Measurements from ENCODE around the gene ZNF653.

Gene ZNF653

GRCh38 chr19:11505504-11506100 lies at the start of gene ZNF653:
Gene ZNF653 (minus strand): TSS chr19:11505839. CDS start chr19:11505786, 53 bp downstream.
- DNase-seq = peak; percentile 78 to 92

DNA sequence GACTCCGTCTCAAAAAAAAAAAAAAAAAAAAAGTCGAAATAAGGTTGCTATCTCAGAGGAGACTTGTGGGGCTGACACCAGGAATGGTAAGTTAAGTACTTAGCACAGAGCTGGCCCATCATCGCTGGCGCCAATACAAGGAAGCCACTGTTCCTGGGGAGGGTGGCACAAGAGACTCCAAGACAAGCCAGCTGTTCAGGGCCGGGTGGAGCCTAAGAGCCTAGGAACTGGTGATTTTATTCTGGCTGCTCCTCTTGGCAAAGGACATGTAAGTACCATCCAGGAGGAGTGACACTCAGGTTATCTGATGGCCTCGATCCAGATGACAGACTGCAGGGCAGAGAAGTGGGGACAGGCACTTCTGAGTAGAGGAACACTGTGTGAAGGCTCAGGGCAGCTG lies 49.6 kb upstream of the ZNF653 start:
- DNase-seq = no peak

- no peak for DNase-seq
Measured at GRCh38 chr19:11554160-11554559, 48.5 kb upstream of the ZNF653 start.

DNA sequence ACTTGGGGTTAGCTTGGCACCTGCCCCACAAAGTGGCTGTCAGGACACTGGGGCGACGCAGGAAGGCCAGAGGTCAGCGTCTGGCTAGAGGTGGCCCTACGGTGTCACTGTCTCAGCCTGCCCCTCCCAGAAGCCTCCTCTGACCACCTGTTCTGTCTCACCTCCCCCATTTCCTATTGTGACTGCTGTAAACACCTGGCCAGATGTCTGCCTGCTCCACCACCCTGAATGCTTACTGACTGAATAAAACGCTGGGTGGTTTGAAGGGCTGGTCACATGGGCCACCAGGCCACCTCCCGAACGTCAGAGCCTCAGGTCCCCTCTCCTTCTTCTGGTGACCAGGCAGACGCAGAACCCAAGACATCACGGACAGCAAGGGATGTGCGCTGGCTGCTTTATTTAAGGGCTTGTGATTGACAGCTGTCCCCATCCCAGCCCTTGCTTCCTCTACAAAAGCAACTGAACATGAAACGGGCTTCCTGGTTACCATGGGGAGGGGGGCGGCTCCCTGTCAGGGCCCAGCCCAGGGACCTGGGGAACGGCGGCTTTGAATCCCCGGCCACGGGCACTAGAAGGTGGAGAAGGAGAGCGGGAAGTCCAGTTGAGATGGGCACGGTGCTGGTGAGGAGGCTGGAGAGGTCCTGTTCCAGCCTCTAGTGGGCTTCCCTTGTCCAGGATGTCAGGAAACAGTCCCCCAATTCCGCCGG lies 47.2 kb upstream of the ZNF653 start:
- DNase-seq = no peak

DNA sequence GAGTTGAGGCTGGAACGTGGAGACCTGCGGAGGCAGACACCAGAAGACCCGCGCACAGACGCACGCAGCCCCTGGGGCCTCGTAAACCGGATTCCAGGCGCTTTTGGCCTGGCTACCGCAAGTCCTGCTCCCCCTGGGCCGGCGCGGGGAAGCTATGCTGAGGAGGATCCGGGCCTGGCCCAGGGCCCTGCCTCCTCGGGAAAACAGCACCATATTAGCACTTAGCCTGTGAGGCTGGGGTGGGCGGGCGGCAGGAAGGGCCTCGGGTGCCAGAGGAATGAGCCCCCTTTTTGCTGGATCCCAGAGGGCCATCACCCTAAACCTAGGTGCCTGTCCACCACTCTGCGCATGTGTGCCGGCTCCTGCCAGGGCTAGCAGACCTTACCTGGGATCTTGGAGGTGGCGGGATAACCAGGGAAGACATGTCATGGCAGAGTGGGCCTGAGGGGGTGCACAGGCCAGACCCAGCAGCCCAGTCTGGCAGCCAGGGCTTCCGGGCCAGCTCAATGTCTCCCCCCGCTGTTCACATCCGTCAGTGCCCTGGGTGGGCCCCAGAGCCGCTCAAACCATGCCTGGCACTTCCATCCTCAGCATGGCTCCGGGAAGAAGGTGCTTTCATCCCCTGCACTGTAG lies 46.1 kb upstream of the ZNF653 start:
- DNase-seq = peak in 1 of 2 experiments; percentile 13

DNA sequence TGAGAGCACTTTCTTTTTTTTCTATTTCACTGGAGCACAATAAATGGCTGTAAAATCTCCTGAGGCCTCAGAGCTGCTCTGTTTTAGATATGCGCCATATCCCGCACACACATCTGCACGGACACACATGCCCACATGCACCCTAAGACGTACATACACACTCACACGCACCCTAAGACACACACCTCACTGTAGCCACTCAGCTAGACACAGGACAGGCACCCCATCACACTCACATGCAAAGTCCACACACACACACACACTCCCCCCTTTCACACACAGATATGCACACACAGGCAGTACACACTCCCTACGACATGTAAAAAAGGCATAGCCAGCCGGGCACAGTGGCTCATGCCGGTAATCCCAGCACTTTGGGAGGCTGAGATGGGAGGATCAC lies 44.6 kb upstream of the ZNF653 start:
- DNase-seq = no peak

- no peak for DNase-seq
Measured at GRCh38 chr19:11549386-11549953, 43.8 kb upstream of the ZNF653 start.

DNA sequence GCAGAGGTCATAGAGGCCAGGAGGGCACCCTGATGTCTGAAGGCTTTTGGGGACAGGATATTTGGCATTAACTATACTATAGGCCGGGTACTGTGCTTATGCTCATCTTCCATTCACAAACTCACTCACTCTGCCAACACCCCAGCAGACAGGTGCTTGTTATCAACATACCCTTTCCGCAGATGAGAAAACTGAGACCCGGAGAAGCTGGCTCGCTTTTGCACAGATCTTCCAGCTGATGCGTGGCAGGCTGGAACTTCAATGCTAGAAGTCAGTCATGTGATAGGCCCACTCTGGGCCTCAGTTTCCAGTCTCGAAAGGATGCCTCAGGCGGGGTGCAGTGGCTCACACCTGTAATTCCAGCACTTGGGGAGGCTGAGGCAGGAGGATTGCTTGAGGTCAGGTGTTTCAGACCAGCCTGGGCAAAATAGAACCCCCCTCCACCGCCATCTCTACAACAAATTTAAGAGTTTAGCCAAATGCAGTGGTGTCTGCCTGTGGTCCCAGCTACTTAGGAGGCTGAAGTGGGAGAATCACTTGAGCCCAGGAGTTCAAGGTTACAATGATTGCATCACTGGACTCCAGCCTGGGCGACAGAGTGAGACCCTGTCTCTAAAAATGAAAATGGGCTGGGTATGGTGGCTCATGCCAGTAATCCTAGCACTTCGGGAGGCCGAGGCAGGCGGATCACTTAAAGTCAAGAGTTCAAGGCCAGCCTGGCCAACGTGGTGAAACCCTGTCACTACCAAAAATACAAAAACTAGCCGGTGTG lies 42.5 kb upstream of the ZNF653 start:
- no peak for DNase-seq

DNA sequence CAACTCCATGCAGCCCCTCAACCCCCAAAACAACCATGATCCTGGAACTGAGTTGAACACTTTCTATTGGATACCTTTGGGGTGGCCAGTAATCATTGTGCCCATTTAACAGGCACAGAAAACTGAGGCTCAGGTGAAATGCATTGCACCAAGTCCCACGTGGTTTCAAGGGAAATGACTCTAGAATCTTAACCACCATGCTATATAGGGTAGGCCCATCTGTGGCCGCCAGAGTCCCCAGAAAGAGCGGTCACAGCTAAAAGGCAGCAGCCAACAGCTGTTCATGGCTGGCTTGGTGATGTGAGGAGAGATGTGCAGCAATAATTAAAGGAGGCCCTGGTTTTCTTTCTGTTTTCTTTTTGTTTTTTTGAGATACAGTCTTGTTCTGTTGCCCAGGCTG lies 35.6 kb upstream of the ZNF653 start:
- DNase-seq = no peak

- DNase-seq = no peak
Measured at GRCh38 chr19:11540645-11541044, 35.0 kb upstream of the ZNF653 start.

GRCh38 chr19:11539495-11540365 lies 34.1 kb upstream of the ZNF653 start:
- peak in 1 of 2 experiments; percentile 30 for DNase-seq

DNA sequence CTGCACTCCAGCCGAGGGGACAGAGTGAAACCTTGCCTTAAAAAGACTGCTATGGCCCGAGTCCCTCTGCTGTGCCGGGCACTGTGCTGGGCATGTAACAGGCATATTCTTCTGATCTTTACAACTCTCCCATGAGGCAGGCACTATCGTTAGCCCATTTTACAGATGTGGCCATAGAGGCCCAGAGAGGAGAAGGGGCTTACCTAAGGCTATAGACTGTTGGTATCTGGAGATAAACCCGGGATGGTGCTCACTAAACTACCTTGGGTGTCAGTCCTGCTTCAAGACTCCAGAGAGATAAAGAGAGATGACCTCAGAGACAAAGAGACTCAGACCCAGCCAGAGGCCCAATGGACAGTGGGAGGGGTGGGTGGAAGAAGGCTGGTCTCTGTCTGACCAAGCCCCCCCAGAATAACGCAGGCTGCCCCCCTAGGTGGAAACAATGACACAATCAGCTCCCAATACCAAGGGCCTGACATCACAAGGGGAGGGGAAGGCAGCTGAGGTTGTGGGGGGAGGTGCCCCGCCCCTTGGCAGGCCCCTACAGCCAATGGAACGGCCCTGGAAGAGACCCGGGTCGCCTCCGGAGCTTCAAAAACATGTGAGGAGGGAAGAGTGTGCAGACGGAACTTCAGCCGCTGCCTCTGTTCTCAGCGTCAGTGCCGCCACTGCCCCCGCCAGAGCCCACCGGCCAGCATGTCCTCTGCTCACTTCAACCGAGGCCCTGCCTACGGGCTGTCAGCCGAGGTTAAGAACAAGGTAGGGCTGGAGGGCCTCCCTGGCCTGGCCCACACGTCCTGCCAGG lies 32.8 kb upstream of the ZNF653 start, which contains the start of gene CNN1:
CNN1 (plus strand) TSS at position 620 of the 805 bp plus-strand sequence; CDS start at position 697, 77 bp downstream.
- DNase-seq = peak in 1 of 2 experiments; percentile 9

DNA sequence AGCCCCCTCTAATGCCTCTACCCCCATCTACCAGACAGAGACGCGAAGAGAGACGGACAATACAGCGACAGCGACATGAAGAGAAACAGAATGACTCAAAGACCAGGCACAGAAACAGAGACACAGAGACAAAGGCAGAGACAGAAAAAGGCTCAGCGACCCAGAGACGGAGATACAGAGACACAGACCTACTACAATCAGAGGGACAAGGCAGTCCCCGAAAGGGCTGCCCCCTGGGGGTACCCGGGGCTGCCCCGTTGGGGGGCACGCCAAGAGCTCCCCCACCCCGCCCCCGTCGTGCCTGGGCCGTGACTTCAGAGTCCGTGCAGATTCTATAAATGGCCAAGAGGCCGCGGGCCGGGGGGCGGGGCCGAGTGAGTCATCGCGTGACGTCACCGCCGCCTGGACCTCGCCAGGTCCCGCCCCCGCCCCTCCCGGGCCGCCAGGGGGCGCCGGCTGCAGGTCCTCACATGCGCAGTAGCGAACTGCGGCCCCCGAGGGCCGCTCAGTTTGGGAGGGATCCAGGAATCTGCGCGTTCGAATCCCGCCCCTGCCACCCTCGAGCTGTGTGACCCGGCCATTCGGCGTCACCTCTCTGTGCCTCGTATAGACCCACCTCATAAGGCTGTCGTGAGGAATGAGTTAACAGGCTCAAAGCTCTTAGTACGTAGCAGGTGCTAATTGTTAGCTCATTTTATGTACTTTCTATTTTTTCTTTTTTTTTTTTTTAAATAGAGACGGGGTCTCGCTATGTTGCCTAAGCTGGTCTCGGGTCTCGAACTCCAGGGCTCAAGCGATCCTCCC lies 30.4 kb upstream of the ZNF653 start:
- peak; percentile 31 to 84 for DNase-seq

DNA sequence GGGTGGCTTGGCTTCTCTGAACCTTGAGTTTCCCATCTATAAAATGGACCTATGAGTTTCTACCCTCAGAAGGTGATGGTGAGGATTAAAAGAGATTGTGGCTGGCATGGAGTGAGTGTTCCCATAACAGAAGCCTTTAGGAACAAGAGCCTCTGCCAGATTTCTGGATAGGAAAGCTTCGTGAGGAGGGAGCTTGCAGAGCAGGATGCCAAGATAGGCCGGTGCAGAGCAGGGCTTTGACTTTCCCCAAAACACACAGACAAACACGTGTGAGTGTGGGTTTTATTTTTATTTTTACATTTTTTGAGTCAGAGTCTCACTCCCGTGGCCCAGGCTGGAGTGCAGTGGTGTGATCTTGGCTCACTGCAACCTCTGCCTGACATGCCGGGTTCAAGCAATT lies 29.3 kb upstream of the ZNF653 start:
- no peak for DNase-seq

GRCh38 chr19:11534538-11534937 lies 28.9 kb upstream of the ZNF653 start:
- no peak for DNase-seq

- peak; percentile 85 to 88 for DNase-seq
Measured at GRCh38 chr19:11530432-11530831, 24.8 kb upstream of the ZNF653 start.

- DNase-seq = peak; percentile 91 to 95
Measured at GRCh38 chr19:11528551-11529341, 23.1 kb upstream of the ZNF653 start, which contains the start of gene ECSIT. Gene ECSIT (minus strand): TSS chr19:11529134. CDS start chr19:11519170, 9,964 bp downstream.

GRCh38 chr19:11519138-11519537 lies 13.5 kb upstream of the ZNF653 start:
- no peak for DNase-seq

- DNase-seq = no peak
Measured at GRCh38 chr19:11513946-11514345, 8.3 kb upstream of the ZNF653 start.

Data from NCI-H526 (cell line).